ENCODE data around the gene HLA-F. TPM values are rescaled to one million over a fixed set of nuclear protein-coding genes. Genes with fewer than 3 reads are reported as not detected.

HLA-F gene
- total RNA-seq (ENCODE audit: low replicate concordance): 10.2 and 19.8 TPM in 2 replicates

GRCh38 chr6:29723262-29723665 lies at the start of gene HLA-F:
HLA-F (plus strand) TSS chr6:29723434; CDS start chr6:29723464, 30 bp downstream.

GRCh38 chr6:29680904-29681303 lies 42.3 kb upstream of the HLA-F start, which contains the start of gene ZFP57:
ZFP57 (minus strand) TSS chr6:29681152; CDS start chr6:29677003, 4,149 bp downstream.

Other genes starting within 250 kb of the HLA-F start
- not detected in 2 replicates for gene MAS1L, start 235.5 kb upstream of the HLA-F start, total RNA-seq (ENCODE audit: low replicate concordance)
- gene UBD, start 163.7 kb upstream of the HLA-F start, total RNA-seq (ENCODE audit: low replicate concordance): not detected in 2 replicates
- not detected in 2 replicates for gene OR2H2, start 138.3 kb upstream of the HLA-F start, total RNA-seq (ENCODE audit: low replicate concordance)
- 7.3 and 8.8 TPM in 2 replicates for gene GABBR1, start 90.3 kb upstream of the HLA-F start, total RNA-seq (ENCODE audit: low replicate concordance)
- gene MOG, start 66.3 kb upstream of the HLA-F start, total RNA-seq (ENCODE audit: low replicate concordance): not detected in 2 replicates
- gene ZFP57, start 42.3 kb upstream of the HLA-F start, total RNA-seq (ENCODE audit: low replicate concordance): 0.82 TPM in 1 of 2 replicates, not detected in the other
- 0.35 TPM in 1 of 2 replicates, not detected in the other for gene HLA-G, start 104.4 kb downstream of the HLA-F start, total RNA-seq (ENCODE audit: low replicate concordance)
- gene HLA-A, start 219.1 kb downstream of the HLA-F start, total RNA-seq (ENCODE audit: low replicate concordance): 455 and 497 TPM in 2 replicates

Measured in smooth muscle cell of the coronary artery (primary cell).